Endothelial cell (in vitro differentiated cells): ENCODE results near the gene SSR2. TPM values are rescaled to one million over a fixed set of nuclear protein-coding genes. Genes with fewer than 3 reads are reported as not detected.

Source experiments
- DNase-seq: peaks from one replicate; pipeline ENCODE4 v3.0.0; 2021; ENCODE audit warnings: low spot score
- H3K27ac Mint-ChIP-seq: one replicate; pipeline ENCODE4 v1.8.0; 2021; ENCODE audit warnings: mixed read lengths, inconsistent platforms; ENCODE audit not compliant: unreplicated experiment
- H3K27me3 Mint-ChIP-seq: one replicate; pipeline ENCODE4 v1.8.0; 2021; ENCODE audit warnings: mild to moderate bottlenecking, moderate library complexity, mixed read lengths, inconsistent platforms; ENCODE audit not compliant: unreplicated experiment
- H3K36me3 Mint-ChIP-seq: one replicate; pipeline ENCODE4 v1.8.0; 2021; ENCODE audit warnings: mild to moderate bottlenecking, low read depth, mixed read lengths, inconsistent platforms; ENCODE audit not compliant: unreplicated experiment
- H3K4me1 Mint-ChIP-seq: one replicate; pipeline ENCODE4 v1.8.0; 2021; ENCODE audit warnings: mild to moderate bottlenecking, mixed read lengths, inconsistent platforms; ENCODE audit not compliant: unreplicated experiment
- H3K4me3 Mint-ChIP-seq: one replicate; pipeline ENCODE4 v1.8.0; 2021; ENCODE audit warnings: mild to moderate bottlenecking, mixed read lengths, inconsistent platforms; ENCODE audit not compliant: unreplicated experiment
- H3K9me3 Mint-ChIP-seq: one replicate; pipeline ENCODE4 v1.8.0; 2021; ENCODE audit warnings: mixed read lengths, inconsistent platforms; ENCODE audit not compliant: unreplicated experiment
- total RNA-seq: library from RNA; stranded (reverse); fragmentation: NEBNext Ultra II Directional; extraction: Animal tissue kit (Norgen Biotek cat#: 25700); gene quantifications from one replicate; pipeline ENCODE4 v1.2.1, GENCODE V29; 2021; ENCODE audit not compliant: unreplicated experiment
- TF ChIP-seq, protein P1 (sequence below): fragments of 200-600 bp; sonication (generic); IDR thresholded peaks from one replicate; pipeline ENCODE4 v1.5.0; 2021; ENCODE audit warnings: antibody characterized with exemption; ENCODE audit not compliant: unreplicated experiment

The SSR2 gene
- total RNA-seq, 1 donor from 2014 or later: 340 TPM

GRCh38 chr1:156060937-156061636 lies 40.3 kb upstream of the SSR2 start, which contains the start of gene RAB25:
RAB25 (plus strand) TSS chr1:156061160; CDS start chr1:156061401, 241 bp downstream.
- no peak for DNase-seq

DNA sequence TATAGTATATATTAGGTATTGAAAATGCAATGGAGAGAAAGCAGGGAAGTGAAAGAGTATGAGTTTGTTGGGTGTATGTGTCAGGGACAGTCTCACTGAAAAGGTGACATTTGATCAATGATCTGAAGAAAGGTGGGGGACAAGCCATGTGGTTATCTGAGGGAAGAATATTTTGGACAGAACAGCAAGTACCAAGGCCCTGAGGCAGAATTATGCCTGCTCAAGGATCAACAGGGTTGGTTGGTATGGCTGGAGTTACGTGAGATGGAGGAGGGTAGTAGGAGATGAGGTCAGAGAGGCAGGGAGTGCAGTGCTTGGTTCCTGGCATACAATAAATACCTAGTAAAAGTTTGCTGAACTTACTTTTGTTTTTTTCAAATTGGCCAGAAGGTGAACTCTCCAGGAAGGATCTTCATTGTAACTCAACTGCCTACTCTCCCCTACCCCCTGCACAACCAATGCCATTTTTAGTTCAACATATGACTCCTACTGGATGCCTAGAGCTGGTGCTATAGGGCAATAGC lies 35.6 kb upstream of the SSR2 start:
- TF ChIP-seq, protein P1, sequence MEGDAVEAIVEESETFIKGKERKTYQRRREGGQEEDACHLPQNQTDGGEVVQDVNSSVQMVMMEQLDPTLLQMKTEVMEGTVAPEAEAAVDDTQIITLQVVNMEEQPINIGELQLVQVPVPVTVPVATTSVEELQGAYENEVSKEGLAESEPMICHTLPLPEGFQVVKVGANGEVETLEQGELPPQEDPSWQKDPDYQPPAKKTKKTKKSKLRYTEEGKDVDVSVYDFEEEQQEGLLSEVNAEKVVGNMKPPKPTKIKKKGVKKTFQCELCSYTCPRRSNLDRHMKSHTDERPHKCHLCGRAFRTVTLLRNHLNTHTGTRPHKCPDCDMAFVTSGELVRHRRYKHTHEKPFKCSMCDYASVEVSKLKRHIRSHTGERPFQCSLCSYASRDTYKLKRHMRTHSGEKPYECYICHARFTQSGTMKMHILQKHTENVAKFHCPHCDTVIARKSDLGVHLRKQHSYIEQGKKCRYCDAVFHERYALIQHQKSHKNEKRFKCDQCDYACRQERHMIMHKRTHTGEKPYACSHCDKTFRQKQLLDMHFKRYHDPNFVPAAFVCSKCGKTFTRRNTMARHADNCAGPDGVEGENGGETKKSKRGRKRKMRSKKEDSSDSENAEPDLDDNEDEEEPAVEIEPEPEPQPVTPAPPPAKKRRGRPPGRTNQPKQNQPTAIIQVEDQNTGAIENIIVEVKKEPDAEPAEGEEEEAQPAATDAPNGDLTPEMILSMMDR: no peak
- Mint-ChIP-seq H3K4me3 (peak overlapping the region; percentile 94), H3K27me3 (peaks cover 17% of the 10 kb centered on the region), H3K4me1 (peaks cover 30% of the 10 kb centered on the region), H3K36me3 (peaks cover 16% of the 10 kb centered on the region), H3K27ac (no peak overlapping the region), H3K9me3 (no peaks in the 10 kb centered on the region)
- DNase-seq: no peak

More at GRCh38 chr1:156060937-156061636, 40.3 kb upstream of the SSR2 start, which contains the start of gene RAB25:
- Mint-ChIP-seq H3K4me1 (peaks cover 10% of the 10 kb centered on the region), H3K9me3 (no peaks in the 10 kb centered on the region), H3K27ac (no peak within 1 kb of the TSS), H3K36me3 (peaks cover 9% of the 10 kb centered on the region), H3K27me3 (peaks cover 1% of the 10 kb centered on the region), H3K4me3 (peak within 1 kb of the TSS; percentile 62)
- TF ChIP-seq, protein P1: no peak

GRCh38 chr1:156055281-156056048 lies 34.7 kb upstream of the SSR2 start:
- H3K4me3 Mint-ChIP-seq: peak overlapping the region; percentile 94
- H3K9me3 Mint-ChIP-seq: no peaks in the 10 kb centered on the region
- peaks cover 16% of the 10 kb centered on the region for H3K27me3 Mint-ChIP-seq
- DNase-seq: no peak
- H3K27ac Mint-ChIP-seq: peak overlapping the region; percentile 52
- peaks cover 30% of the 10 kb centered on the region for H3K4me1 Mint-ChIP-seq
- TF ChIP-seq, protein P1: no peak
- H3K36me3 Mint-ChIP-seq: peaks cover 16% of the 10 kb centered on the region

- TF ChIP-seq, protein P1: no peak
- DNase-seq: peak; percentile 98
- Mint-ChIP-seq H3K4me3 (peak within 1 kb of the TSS; percentile 98), H3K36me3 (peaks cover 19% of the 10 kb centered on the region), H3K4me1 (peaks cover 31% of the 10 kb centered on the region), H3K27ac (peak within 1 kb of the TSS; percentile 95), H3K9me3 (no peaks in the 10 kb centered on the region), H3K27me3 (peaks cover 16% of the 10 kb centered on the region)
Measured at GRCh38 chr1:156054500-156055280, 33.9 kb upstream of the SSR2 start, which contains the start of gene LAMTOR2. LAMTOR2 (plus strand) TSS chr1:156054782; CDS start chr1:156054890, 108 bp downstream.
